Measurements from ENCODE around the gene TFR2. TPM values are rescaled to one million over a fixed set of nuclear protein-coding genes. Genes with fewer than 3 reads are reported as not detected.
A peak's percentile ranks its signal among the peaks of the same experiment; 100 is the strongest.

TFR2 gene
- total RNA-seq, 1 experiment from 2014 or later, result 5.7 TPM

- Mint-ChIP-seq H3K36me3 (peaks cover 7% of the 10 kb centered on the region; the same call in 1 of the 2 replicates), H3K9me3 (no peaks in the 10 kb centered on the region), H3K4me1 (peaks cover 2% of the 10 kb centered on the region; the same call in 1 of the 2 replicates), H3K4me3 (no peak overlapping the region), H3K27ac (no peak overlapping the region), H3K27me3 (ENCODE audit: low read depth) (no peaks in the 10 kb centered on the region)
- ATAC-seq (no peak), DNase-seq (ENCODE audit: low spot score) (no peak)
- CTCF ChIA-PET, result no interaction called here
- TF ChIP-seq JAZF1 (CRISPR knock-in tag; IDR thresholded peaks at IDR 0.05), result no peak
- no peak for TF ChIP-seq MLX (CRISPR knock-in tag; IDR thresholded peaks at IDR 0.05)
- no peak for TF ChIP-seq ESRRA (CRISPR knock-in tag; IDR thresholded peaks at IDR 0.05; ENCODE audit: borderline replicate concordance)
- no peak for TF ChIP-seq TEAD1 (CRISPR knock-in tag; IDR thresholded peaks at IDR 0.05)
- POLR2A ChIA-PET, result interaction anchor here (1.3 kb wide), 1 partner anchor 25 kb away, joined by 3 read pairs; the partner anchor contains the start of gene PCOLCE
Observed at GRCh38 chr7:100577507-100577906, 63.8 kb downstream of the TFR2 start.

DNA sequence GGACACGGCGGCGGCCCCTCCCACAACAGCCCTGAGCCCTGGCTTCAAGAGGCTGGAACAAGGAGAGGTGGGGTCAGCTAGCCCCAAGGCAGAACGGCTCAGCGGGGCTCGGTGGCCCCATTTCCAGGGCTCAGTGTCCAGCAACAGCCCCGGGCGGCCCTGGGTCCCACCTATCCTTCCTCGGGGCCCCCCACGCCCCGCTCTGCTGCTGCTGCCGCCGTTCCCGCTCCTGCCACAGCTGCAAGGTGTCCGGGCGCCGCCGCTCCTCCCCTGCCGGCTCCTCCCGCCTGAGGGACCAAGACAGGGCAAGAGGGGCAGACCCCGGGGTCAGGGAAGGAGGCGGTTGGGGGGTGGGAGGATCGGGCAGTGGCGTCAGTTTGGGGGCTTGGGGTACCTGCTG is 64.2 kb downstream of the TFR2 start:
- no peak for DNase-seq (ENCODE audit: low spot score)
- ChIA-PET CTCF (interaction anchor here (0.8 to 1.6 kb wide), 2 partner anchors 8 to 17 kb away, joined by 3 read pairs; no protein-coding TSS in a partner anchor), POLR2A (no interaction called here)
- no peak for ATAC-seq
- TF ChIP-seq FOXK1 (CRISPR knock-in tag; IDR thresholded peaks at IDR 0.05) (no peak), STAT6 (CRISPR knock-in tag; conservative IDR thresholded peaks at IDR 0.05; ENCODE audit: low read depth) (no peak)
- Mint-ChIP-seq H3K4me1 (peaks cover 4% of the 10 kb centered on the region), H3K27me3 (ENCODE audit: low read depth) (no peaks in the 10 kb centered on the region), H3K36me3 (peaks cover 7% of the 10 kb centered on the region; the same call in 1 of the 2 replicates), H3K9me3 (no peaks in the 10 kb centered on the region), H3K27ac (no peak overlapping the region), H3K4me3 (no peak overlapping the region)

- ChIA-PET CTCF (interaction anchor here (0.8 to 1.6 kb wide), 2 partner anchors 9 to 17 kb away, joined by 3 read pairs; no protein-coding TSS in a partner anchor), POLR2A (no interaction called here)
- peak; percentile 75 for TF ChIP-seq ZNF121 (CRISPR knock-in tag; IDR thresholded peaks at IDR 0.05)
- TF ChIP-seq, protein P1, sequence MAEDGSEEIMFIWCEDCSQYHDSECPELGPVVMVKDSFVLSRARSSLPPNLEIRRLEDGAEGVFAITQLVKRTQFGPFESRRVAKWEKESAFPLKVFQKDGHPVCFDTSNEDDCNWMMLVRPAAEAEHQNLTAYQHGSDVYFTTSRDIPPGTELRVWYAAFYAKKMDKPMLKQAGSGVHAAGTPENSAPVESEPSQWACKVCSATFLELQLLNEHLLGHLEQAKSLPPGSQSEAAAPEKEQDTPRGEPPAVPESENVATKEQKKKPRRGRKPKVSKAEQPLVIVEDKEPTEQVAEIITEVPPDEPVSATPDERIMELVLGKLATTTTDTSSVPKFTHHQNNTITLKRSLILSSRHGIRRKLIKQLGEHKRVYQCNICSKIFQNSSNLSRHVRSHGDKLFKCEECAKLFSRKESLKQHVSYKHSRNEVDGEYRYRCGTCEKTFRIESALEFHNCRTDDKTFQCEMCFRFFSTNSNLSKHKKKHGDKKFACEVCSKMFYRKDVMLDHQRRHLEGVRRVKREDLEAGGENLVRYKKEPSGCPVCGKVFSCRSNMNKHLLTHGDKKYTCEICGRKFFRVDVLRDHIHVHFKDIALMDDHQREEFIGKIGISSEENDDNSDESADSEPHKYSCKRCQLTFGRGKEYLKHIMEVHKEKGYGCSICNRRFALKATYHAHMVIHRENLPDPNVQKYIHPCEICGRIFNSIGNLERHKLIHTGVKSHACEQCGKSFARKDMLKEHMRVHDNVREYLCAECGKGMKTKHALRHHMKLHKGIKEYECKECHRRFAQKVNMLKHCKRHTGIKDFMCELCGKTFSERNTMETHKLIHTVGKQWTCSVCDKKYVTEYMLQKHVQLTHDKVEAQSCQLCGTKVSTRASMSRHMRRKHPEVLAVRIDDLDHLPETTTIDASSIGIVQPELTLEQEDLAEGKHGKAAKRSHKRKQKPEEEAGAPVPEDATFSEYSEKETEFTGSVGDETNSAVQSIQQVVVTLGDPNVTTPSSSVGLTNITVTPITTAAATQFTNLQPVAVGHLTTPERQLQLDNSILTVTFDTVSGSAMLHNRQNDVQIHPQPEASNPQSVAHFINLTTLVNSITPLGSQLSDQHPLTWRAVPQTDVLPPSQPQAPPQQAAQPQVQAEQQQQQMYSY (CRISPR knock-in tag; IDR thresholded peaks at IDR 0.05), result no peak
- Mint-ChIP-seq H3K27ac (no peak overlapping the region), H3K9me3 (no peaks in the 10 kb centered on the region), H3K4me1 (peaks cover 10% of the 10 kb centered on the region), H3K4me3 (no peak overlapping the region), H3K27me3 (ENCODE audit: low read depth) (0 out of 2 replicates have a peak, but pooled peaks cover 3% of the 10 kb centered on the region), H3K36me3 (peaks cover 7% of the 10 kb centered on the region; the same call in 1 of the 2 replicates)
- ATAC-seq (no peak), DNase-seq (ENCODE audit: low spot score) (no peak)
Observed at GRCh38 chr7:100576384-100576993, 64.9 kb downstream of the TFR2 start.

- Mint-ChIP-seq H3K4me1 (peaks cover 15% of the 10 kb centered on the region), H3K36me3 (peaks cover 7% of the 10 kb centered on the region; the same call in 1 of the 2 replicates), H3K9me3 (no peaks in the 10 kb centered on the region), H3K27ac (no peak overlapping the region), H3K27me3 (ENCODE audit: low read depth) (peaks cover 6% of the 10 kb centered on the region; the same call in 1 of the 2 replicates), H3K4me3 (no peak overlapping the region)
- DNase-seq (ENCODE audit: low spot score), result no peak
- ChIA-PET POLR2A (no interaction called here), CTCF (interaction anchor here (1.6 kb wide), 1 partner anchor 9 kb away, joined by 3 read pairs; no protein-coding TSS in a partner anchor)
- no peak for ATAC-seq
- TF ChIP-seq, protein P1 (CRISPR knock-in tag; IDR thresholded peaks at IDR 0.05), result no peak
- TF ChIP-seq ESRRA (CRISPR knock-in tag; IDR thresholded peaks at IDR 0.05; ENCODE audit: borderline replicate concordance) (no peak), ERG (CRISPR knock-in tag; IDR thresholded peaks at IDR 0.05) (no peak)
Observed at GRCh38 chr7:100575746-100576383, 65.5 kb downstream of the TFR2 start.
